Measurements from ENCODE around the gene SERGEF.

SERGEF gene

GRCh38 chr11:17774232-17775034, 238.4 kb downstream of the SERGEF start:
- in situ Hi-C loops (cut with MboI; ENCODE audit: low sequenced_read_pairs): no loop called here

- in situ Hi-C loops (cut with MboI; ENCODE audit: low sequenced_read_pairs): no loop called here
Observed at GRCh38 chr11:17773674-17774073, 239.2 kb downstream of the SERGEF start.

- in situ Hi-C loops (cut with MboI; ENCODE audit: low sequenced_read_pairs): no loop called here
Observed at GRCh38 chr11:17772704-17773600, 239.9 kb downstream of the SERGEF start.

- in situ Hi-C loops (cut with MboI; ENCODE audit: low sequenced_read_pairs): no loop called here
Observed at GRCh38 chr11:17771841-17772401, 240.9 kb downstream of the SERGEF start.

- in situ Hi-C loops (cut with MboI; ENCODE audit: low sequenced_read_pairs): no loop called here
Observed at GRCh38 chr11:17771415-17771814, 241.4 kb downstream of the SERGEF start.

- in situ Hi-C loops (cut with MboI; ENCODE audit: low sequenced_read_pairs): no loop called here
Observed at GRCh38 chr11:17770917-17771316, 241.9 kb downstream of the SERGEF start.

GRCh38 chr11:17770048-17770652, 242.7 kb downstream of the SERGEF start:
- in situ Hi-C loops (cut with MboI; ENCODE audit: low sequenced_read_pairs): no loop called here

GRCh38 chr11:17769218-17769617, 243.6 kb downstream of the SERGEF start:
- in situ Hi-C loops (cut with MboI; ENCODE audit: low sequenced_read_pairs): loop anchor here (10.0 kb wide), 1 partner anchor 206 kb away; no protein-coding TSS in a partner anchor

GRCh38 chr11:17768547-17768946, 244.3 kb downstream of the SERGEF start:
- in situ Hi-C loops (cut with MboI; ENCODE audit: low sequenced_read_pairs): loop anchor here (10.0 kb wide), 1 partner anchor 206 kb away; no protein-coding TSS in a partner anchor

GRCh38 chr11:17767914-17768313, 244.9 kb downstream of the SERGEF start:
- in situ Hi-C loops (cut with MboI; ENCODE audit: low sequenced_read_pairs): loop anchor here (10.0 kb wide), 1 partner anchor 207 kb away; no protein-coding TSS in a partner anchor

- in situ Hi-C loops (cut with MboI; ENCODE audit: low sequenced_read_pairs): loop anchor here (10.0 kb wide), 1 partner anchor 207 kb away; no protein-coding TSS in a partner anchor
Observed at GRCh38 chr11:17767301-17767885, 245.5 kb downstream of the SERGEF start.

- in situ Hi-C loops (cut with MboI; ENCODE audit: low sequenced_read_pairs): loop anchor here (10.0 kb wide), 1 partner anchor 208 kb away; no protein-coding TSS in a partner anchor
Observed at GRCh38 chr11:17766590-17766989, 246.3 kb downstream of the SERGEF start.

GRCh38 chr11:17766073-17766359, 246.8 kb downstream of the SERGEF start:
- in situ Hi-C loops (cut with MboI; ENCODE audit: low sequenced_read_pairs): loop anchor here (10.0 kb wide), 1 partner anchor 209 kb away; no protein-coding TSS in a partner anchor

GRCh38 chr11:17765356-17766072, 247.3 kb downstream of the SERGEF start:
- in situ Hi-C loops (cut with MboI; ENCODE audit: low sequenced_read_pairs): loop anchor here (10.0 kb wide), 1 partner anchor 209 kb away; no protein-coding TSS in a partner anchor

GRCh38 chr11:17764446-17765218, 248.2 kb downstream of the SERGEF start:
- in situ Hi-C loops (cut with MboI; ENCODE audit: low sequenced_read_pairs): loop anchor here (10.0 kb wide), 1 partner anchor 210 kb away; no protein-coding TSS in a partner anchor

- in situ Hi-C loops (cut with MboI; ENCODE audit: low sequenced_read_pairs): loop anchor here (10.0 kb wide), 1 partner anchor 211 kb away; no protein-coding TSS in a partner anchor
Observed at GRCh38 chr11:17763703-17764102, 249.1 kb downstream of the SERGEF start.

GRCh38 chr11:17763244-17763643, 249.6 kb downstream of the SERGEF start:
- in situ Hi-C loops (cut with MboI; ENCODE audit: low sequenced_read_pairs): loop anchor here (10.0 kb wide), 1 partner anchor 212 kb away; no protein-coding TSS in a partner anchor

- in situ Hi-C loops (cut with MboI; ENCODE audit: low sequenced_read_pairs): loop anchor here (10.0 kb wide), 1 partner anchor 212 kb away; no protein-coding TSS in a partner anchor
Observed at GRCh38 chr11:17762309-17762974, 250.4 kb downstream of the SERGEF start.
